ENCODE results near the gene CATSPER1.

GRCh38 chr11:66045177-66045639 lies 18.9 kb upstream of the CATSPER1 start:
- TF ChIP-seq POLR2A (IDR thresholded peaks at IDR 0.05) = no peak
- TF ChIP-seq CTCF (IDR thresholded peaks at IDR 0.05) = peak; percentile 76 to 95 (median 92)
